Activated CD4-positive, alpha-beta T cell treated with anti-CD3 and anti-CD28 coated beads for 36 hours (primary cell): ENCODE measurements around the gene BCL3. TPM values are rescaled to one million over a fixed set of nuclear protein-coding genes. Genes with fewer than 3 reads are reported as not detected.
"Not testable (repeated sequence)": the region's sequence is repeated elsewhere in the genome, so short reads cannot be mapped to it uniquely, and the experiment has no call there.

Source experiments
- ATAC-seq: fragments of 200-7000 bp; cut with Tn5 transposase; one replicate; pipeline ENCODE4 v1.10.0; 2021; ENCODE audit warnings: mild to moderate bottlenecking, moderate library complexity
- CTCF ChIA-PET: fragments of 350-600 bp; sonication (Branson Sonifier 250); formaldehyde crosslinking; loops from one replicate; lab custom pipeline; 2021; ENCODE audit warnings: antibody characterized with exemption; lab: Charles Lee
- POLR2A ChIA-PET: fragments of 350-600 bp; sonication (Branson Sonifier 250); formaldehyde crosslinking; loops from one replicate; lab custom pipeline; 2021; ENCODE audit warnings: antibody characterized with exemption, inconsistent platforms; lab: Charles Lee
- DNase-seq: peaks from one replicate; pipeline ENCODE4 v3.0.0-alpha.2; 2020
- H3K27ac Mint-ChIP-seq: one replicate; pipeline ENCODE4 v1.8.0; 2021; ENCODE audit warnings: mixed read lengths
- H3K27me3 Mint-ChIP-seq: one replicate; pipeline ENCODE4 v1.8.0; 2021; ENCODE audit warnings: mixed read lengths
- H3K36me3 Mint-ChIP-seq: one replicate; pipeline ENCODE4 v1.8.0; 2021; ENCODE audit warnings: low read depth, mixed read lengths
- H3K4me1 Mint-ChIP-seq: one replicate; pipeline ENCODE4 v1.8.0; 2021; ENCODE audit warnings: mixed read lengths
- H3K4me3 Mint-ChIP-seq: one replicate; pipeline ENCODE4 v1.8.0; 2021; ENCODE audit warnings: mild to moderate bottlenecking, moderate library complexity, mixed read lengths
- H3K9me3 Mint-ChIP-seq: one replicate; pipeline ENCODE4 v1.8.0; 2021; ENCODE audit warnings: low read depth, mixed read lengths
- intact Hi-C, 2 experiments: fragments of 100-400 bp; cut with DNase I in 1 of 2; cut with micrococcal nuclease in 1 of 2; formaldehyde crosslinking; loops; one replicate each; pipeline versions ENCODE4 v1.14.2 to v1.15.1; 2022 to 2024; cut with DNase I, micrococcal nuclease
- total RNA-seq, 2 experiments: library from RNA; stranded (reverse); gene quantifications; one replicate each; pipeline ENCODE4 v1.2.3, GENCODE V29; 2021

The BCL3 gene
- total RNA-seq, 2 experiments from 2014 or later, result 56.2 to 81.5 TPM

DNA sequence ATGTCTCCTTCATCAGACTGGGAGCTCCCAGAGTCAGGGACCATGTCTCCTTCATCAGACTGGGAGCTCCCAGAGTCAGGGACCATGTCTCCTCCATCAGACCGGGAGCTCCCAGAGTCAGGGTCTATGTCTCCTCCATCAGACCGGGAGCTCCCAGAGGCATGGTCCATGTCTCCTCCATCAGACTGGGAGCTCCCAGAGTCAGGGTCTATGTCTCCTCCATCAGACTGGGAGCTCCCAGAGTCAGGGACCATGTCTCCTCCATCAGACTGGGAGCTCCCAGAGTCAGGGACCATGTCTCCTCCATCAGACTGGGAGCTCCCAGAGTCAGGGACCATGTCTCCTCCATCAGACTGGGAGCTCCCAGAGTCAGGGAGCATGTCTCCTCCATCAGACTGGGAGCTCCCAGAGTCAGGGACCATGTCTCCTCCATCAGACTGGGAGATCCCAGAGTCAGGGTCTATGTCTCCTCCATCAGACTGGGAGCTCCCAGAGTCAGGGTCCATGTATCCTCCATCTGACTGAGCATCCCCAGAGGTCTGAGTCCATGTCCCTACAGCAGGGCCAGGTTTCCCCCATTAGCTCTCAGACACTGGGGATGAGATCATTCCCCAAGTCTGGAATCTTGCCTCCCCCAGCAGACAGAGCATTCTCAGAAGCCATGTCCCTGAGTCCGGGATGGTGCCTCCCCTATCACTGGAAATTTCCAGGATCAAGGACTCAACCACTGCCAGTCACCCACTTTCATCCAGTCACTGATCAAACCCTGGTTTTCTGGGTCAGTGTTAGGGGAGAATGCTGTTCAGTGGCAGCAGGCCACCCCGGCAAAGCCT lies 38.9 kb upstream of the BCL3 start:
- POLR2A ChIA-PET, H3K9me3 Mint-ChIP-seq, H3K4me3 Mint-ChIP-seq, ATAC-seq, intact Hi-C loops, H3K27me3 Mint-ChIP-seq, DNase-seq, H3K4me1 Mint-ChIP-seq, H3K36me3 Mint-ChIP-seq, H3K27ac Mint-ChIP-seq: not testable (repeated sequence)
- CTCF ChIA-PET, result interaction anchor here (0.6 to 1.6 kb wide), 3 partner anchors 19 to 75 kb away, joined by 3 to 6 read pairs (median 4); no protein-coding TSS in a partner anchor

DNA sequence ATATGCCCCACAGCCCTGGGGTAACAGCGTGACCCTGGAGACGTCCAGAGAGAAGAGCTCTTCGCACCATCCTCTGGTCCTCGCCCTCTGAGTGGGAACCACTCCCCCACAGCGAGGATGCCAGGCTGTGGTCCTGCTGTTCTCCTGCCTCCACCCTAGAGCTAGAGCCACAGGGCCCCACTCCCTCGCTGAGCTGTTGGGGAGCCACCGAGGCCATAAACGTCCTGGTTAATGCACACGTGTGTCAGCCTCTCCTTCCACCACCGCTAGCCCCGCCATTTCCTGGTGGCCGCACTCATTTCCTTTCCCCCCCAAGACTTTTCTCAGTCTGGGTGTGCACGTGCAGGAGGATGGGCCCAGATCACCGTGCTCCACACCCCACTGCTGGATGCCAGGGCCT lies 38.0 kb upstream of the BCL3 start:
- intact Hi-C loops, result no loop called here
- ChIA-PET POLR2A (no interaction called here), CTCF (no interaction called here)
- H3K36me3 Mint-ChIP-seq, result peaks cover 4% of the 10 kb centered on the region
- no peaks in the 10 kb centered on the region for H3K4me1 Mint-ChIP-seq
- H3K27ac Mint-ChIP-seq, result no peak overlapping the region
- no peaks in the 10 kb centered on the region for H3K27me3 Mint-ChIP-seq
- H3K9me3 Mint-ChIP-seq, result peaks cover 13% of the 10 kb centered on the region
- no peak for DNase-seq
- no peak overlapping the region for H3K4me3 Mint-ChIP-seq
- ATAC-seq, result no peak

DNA sequence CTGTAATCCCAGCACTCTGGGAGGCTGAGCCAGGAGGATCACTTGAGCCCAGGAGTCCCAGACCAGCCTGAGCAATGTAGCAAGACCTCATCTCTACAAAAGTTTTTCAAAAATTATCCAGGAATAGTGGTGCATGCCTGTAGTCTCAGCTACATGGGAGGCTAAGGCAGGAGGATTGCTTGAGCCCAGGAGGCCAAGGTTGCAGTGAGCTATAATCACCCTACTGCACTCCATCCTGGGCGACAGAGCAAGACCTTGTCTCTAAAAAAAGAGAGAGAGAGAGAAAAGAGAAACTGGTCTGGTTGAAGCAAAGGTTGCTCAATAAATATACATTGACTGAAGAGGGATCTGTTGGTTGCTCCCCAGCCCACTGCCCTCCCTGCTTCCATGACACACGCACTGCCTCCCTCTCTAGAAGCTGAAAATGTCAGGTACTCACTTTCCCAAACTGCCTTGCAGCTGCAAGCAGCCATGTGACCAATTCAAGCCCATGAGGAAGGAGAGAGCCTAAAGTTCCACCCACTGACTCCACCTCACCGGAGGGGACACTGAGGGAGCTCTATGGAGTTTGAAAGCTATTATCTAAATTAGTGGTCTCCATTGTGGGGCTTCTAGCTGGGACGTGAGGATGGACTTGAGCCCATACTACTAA lies 35.5 kb upstream of the BCL3 start:
- DNase-seq, result no peak
- H3K36me3 Mint-ChIP-seq, result peaks cover 4% of the 10 kb centered on the region
- ChIA-PET CTCF (interaction anchor here (0.6 to 3.7 kb wide), 6 partner anchors 11 to 1502 kb away, joined by 3 to 22 read pairs (median 4); no protein-coding TSS in a partner anchor), POLR2A (no interaction called here)
- peaks cover 20% of the 10 kb centered on the region for H3K9me3 Mint-ChIP-seq
- no peak overlapping the region for H3K4me3 Mint-ChIP-seq
- no peaks in the 10 kb centered on the region for H3K27me3 Mint-ChIP-seq
- intact Hi-C loops, result no loop called here
- H3K27ac Mint-ChIP-seq, result no peak overlapping the region
- ATAC-seq, result peak; percentile 23
- no peaks in the 10 kb centered on the region for H3K4me1 Mint-ChIP-seq

DNA sequence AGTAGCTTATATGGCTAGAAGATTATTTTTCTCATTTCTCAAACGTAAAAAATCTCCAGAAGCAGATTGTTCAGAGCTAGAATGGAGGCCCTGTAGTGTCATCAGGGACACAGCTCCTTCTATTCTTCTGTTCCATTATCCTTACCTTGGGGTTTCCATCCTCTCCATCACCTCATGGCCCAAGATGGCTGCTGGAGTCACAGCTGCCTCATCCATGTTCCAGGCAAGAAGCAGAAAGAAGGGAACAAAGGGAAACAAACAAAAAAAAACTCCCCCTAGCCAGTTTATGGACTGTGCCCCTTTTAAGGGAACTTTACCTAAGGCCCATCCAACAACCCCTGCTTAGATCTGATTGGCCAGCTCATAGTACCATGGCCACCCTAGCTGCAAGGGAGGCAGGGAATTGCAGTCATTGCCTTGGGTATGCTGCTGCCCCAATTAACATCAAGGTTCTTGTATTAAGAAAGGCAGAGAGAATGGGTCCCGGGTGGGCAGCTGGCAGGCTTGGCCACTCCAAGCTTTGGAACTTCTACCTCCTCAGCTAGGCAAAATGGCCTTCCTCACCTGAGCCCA lies 33.8 kb upstream of the BCL3 start:
- ChIA-PET CTCF (interaction anchor here (0.6 to 3.7 kb wide), 7 partner anchors 9 to 1275 kb away, joined by 3 to 22 read pairs (median 4); no protein-coding TSS in a partner anchor), POLR2A (interaction anchor here (0.6 kb wide), 3 partner anchors 23 to 249 kb away, joined by 3 to 7 read pairs (median 4); no protein-coding TSS in a partner anchor)
- DNase-seq (no peak), ATAC-seq (no peak)
- Mint-ChIP-seq H3K27ac (no peak overlapping the region), H3K27me3 (no peaks in the 10 kb centered on the region), H3K4me1 (no peaks in the 10 kb centered on the region), H3K4me3 (no peak overlapping the region), H3K9me3 (peaks cover 20% of the 10 kb centered on the region), H3K36me3 (peaks cover 4% of the 10 kb centered on the region)
- intact Hi-C loops, result no loop called here

DNA sequence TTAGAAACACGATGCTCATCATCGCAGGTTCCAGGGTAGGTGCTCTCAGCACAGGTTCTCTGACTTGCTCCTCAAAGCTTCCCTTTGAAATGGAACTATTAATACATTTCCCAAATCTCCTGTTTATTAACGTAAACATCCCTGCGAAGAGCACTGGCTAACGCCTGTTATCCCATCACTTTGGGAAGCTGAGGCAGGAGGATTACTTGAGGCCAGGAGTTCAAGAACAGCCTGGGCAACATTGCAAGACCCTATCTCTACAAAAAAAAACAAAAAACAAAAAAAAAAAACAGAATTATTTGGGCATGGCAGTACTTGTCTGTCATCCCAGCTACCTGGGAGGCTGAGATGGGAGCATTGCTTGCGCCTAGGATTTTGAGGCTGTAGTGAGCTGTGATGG lies 30.9 kb upstream of the BCL3 start:
- Mint-ChIP-seq H3K27me3 (peaks cover 2% of the 10 kb centered on the region), H3K9me3 (peaks cover 20% of the 10 kb centered on the region), H3K4me1 (peaks cover 11% of the 10 kb centered on the region), H3K27ac (no peak overlapping the region), H3K36me3 (peaks cover 4% of the 10 kb centered on the region), H3K4me3 (no peak overlapping the region)
- ATAC-seq (no peak), DNase-seq (no peak)
- CTCF ChIA-PET, result interaction anchor here (1.3 kb wide), 1 partner anchor 53 kb away, joined by 10 read pairs; no protein-coding TSS in a partner anchor
- intact Hi-C loops, result no loop called here
- POLR2A ChIA-PET, result no interaction called here

DNA sequence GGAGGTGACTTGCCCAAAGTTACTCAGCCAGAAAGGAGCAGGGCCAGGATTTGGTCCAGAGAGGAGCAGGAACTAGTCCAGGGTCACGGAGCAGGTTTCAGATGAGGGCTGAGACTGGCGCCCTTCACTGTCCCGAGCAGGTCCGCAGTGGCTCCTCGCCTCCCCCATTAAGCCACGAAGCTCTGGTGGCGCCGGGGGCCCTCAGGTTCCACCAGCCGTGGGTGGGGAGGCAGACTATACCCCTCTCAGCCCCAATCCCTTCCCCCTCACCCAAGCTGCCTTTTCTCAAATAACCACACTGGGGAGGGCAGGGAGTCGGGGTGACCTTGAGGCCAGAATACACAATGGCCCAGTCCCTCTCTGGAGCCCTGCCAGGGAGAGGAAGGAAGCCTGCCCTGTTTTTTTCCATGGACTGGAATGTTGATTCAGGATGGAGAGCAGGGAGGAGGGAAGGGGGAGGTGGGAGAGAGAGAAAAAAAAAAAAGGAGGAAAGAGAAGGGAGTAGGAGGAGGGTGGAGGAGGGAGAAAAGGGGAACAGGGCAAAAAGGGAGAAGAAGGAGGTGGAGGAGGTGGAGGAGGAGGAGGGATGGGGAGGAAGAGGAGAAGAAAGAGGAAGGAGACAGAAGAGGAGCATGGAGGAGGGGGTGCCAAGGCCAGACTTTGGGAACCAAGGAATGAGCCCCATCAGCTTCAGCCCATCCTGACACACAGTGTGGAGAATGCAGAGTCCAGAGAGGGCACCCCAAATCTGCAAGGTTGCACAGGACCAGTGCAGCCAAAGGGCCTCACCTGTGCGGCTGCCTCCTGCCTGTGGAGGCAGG lies 29.9 kb upstream of the BCL3 start:
- intact Hi-C loops, result no loop called here
- ChIA-PET POLR2A (no interaction called here), CTCF (interaction anchor here (0.6 to 10.4 kb wide), 4 partner anchors 50 to 171 kb away, joined by 3 to 288 read pairs (median 6); no protein-coding TSS in a partner anchor)
- no peak overlapping the region for H3K4me3 Mint-ChIP-seq
- H3K36me3 Mint-ChIP-seq, result peaks cover 4% of the 10 kb centered on the region
- peaks cover 18% of the 10 kb centered on the region for H3K4me1 Mint-ChIP-seq
- DNase-seq, result no peak
- ATAC-seq, result no peak
- no peak overlapping the region for H3K27ac Mint-ChIP-seq
- H3K9me3 Mint-ChIP-seq, result peaks cover 20% of the 10 kb centered on the region
- peaks cover 4% of the 10 kb centered on the region for H3K27me3 Mint-ChIP-seq

DNA sequence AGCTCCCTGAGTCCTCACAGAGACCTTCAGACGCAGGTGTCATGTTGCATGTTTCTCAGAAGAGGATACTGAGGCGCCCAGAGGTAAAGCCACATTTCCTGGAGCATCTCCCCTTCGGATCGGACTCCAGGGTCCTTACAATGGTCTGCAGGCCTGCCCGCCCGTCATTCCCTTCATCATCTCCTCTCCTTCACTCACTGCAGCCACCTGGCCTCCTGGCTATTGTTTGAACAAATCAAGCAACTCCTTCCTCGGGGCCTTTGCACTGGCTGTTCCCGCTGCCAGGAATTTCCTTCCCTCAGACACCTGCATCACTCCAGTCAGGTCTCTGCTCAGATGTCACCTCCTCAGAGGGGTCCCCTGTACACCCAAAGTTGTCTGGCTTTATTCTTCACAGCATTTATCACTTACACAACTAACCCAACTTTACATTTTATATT lies 29.2 kb upstream of the BCL3 start:
- ATAC-seq, result no peak
- Mint-ChIP-seq H3K27me3 (peaks cover 4% of the 10 kb centered on the region), H3K27ac (no peak overlapping the region), H3K9me3 (peaks cover 18% of the 10 kb centered on the region), H3K4me1 (peaks cover 23% of the 10 kb centered on the region), H3K36me3 (peaks cover 4% of the 10 kb centered on the region), H3K4me3 (no peak overlapping the region)
- POLR2A ChIA-PET, result no interaction called here
- no peak for DNase-seq
- CTCF ChIA-PET, result interaction anchor here (0.7 to 10.4 kb wide), 2 partner anchors 50 to 60 kb away, joined by 3 to 288 read pairs; no protein-coding TSS in a partner anchor
- intact Hi-C loops, result no loop called here

DNA sequence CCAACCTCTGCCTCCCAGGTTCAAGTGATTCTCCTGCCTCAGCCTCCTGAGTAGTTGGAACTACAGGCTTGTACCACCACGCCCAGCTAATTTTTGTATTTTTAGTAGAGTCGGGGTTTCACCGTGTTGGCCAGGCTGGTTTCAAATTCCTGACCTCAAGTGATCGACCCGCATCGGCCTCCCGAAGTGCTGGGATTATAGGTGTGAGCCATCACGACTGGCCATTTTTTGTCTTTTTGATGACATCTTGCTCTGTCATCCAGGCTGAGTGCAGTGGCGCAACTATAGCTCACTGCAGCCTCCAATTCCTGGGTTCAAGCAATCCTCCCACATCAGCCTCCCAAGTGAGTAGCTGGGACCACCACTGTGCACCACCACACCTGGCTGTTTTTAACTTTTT lies 28.1 kb upstream of the BCL3 start:
- CTCF ChIA-PET, result interaction anchor here (0.5 to 10.4 kb wide), 7 partner anchors 9 to 318 kb away, joined by 3 to 288 read pairs (median 3); no protein-coding TSS in a partner anchor
- H3K4me3 Mint-ChIP-seq, H3K9me3 Mint-ChIP-seq, POLR2A ChIA-PET, H3K36me3 Mint-ChIP-seq, DNase-seq, H3K27me3 Mint-ChIP-seq, H3K27ac Mint-ChIP-seq, ATAC-seq: not testable (repeated sequence)
- peaks cover 27% of the 10 kb centered on the region for H3K4me1 Mint-ChIP-seq
- intact Hi-C loops, result loop anchor here in 1 of 2 experiments (5.0 kb wide), 1 partner anchor 33 kb away; no protein-coding TSS in a partner anchor

DNA sequence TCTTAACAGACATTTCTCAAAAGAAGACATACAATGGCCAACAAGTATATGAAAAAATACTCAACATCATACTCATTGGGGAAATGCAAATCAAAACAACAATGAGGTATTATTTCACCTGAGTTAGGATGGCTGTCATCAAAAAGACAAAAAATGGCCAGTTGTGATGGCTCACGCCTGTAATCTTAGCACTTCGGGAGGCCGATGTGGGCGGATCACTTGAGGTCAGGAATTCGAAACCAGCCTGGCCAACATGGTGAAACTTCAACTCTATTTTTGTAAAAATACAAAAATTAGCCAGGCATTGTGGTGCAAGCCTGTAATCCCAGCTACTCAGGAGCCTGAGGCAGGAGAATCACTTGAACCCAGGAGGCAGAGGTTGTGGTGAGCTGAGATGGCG lies 27.6 kb upstream of the BCL3 start:
- H3K4me3 Mint-ChIP-seq, result no peak overlapping the region
- intact Hi-C loops, result loop anchor here in 1 of 2 experiments (5.0 kb wide), 1 partner anchor 34 kb away; no protein-coding TSS in a partner anchor
- peaks cover 4% of the 10 kb centered on the region for H3K27me3 Mint-ChIP-seq
- CTCF ChIA-PET, result interaction anchor here (0.5 to 10.4 kb wide), 7 partner anchors 8 to 280 kb away, joined by 3 to 288 read pairs (median 3); no protein-coding TSS in a partner anchor
- POLR2A ChIA-PET, result no interaction called here
- DNase-seq (no peak), ATAC-seq (no peak)
- peaks cover 27% of the 10 kb centered on the region for H3K4me1 Mint-ChIP-seq
- no peaks in the 10 kb centered on the region for H3K36me3 Mint-ChIP-seq
- no peak overlapping the region for H3K27ac Mint-ChIP-seq
- peaks cover 1% of the 10 kb centered on the region for H3K9me3 Mint-ChIP-seq

DNA sequence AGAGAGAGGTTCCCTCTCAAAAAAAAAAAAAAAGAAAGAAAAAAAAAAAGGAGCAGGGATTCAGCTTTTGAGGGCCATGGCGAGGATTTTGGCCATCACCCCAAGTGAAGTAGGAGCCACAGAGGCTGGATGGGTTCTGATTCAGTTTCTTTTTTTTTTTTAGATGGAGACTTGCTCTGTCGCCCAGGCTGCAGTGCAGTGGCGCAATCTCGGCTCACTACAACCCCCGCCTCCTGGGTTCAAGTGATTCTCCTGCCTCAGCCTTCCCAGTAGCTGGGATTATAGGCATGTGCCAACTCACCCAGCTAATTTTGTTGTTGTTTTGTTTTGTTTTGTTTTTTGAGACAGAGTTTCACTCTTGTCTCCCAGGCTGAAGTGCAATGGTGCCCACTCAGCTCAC lies 27.1 kb upstream of the BCL3 start:
- peaks cover 27% of the 10 kb centered on the region for H3K4me1 Mint-ChIP-seq
- CTCF ChIA-PET, result interaction anchor here (1.1 to 10.4 kb wide), 6 partner anchors 24 to 62 kb away, joined by 3 to 288 read pairs (median 24); no protein-coding TSS in a partner anchor
- H3K9me3 Mint-ChIP-seq, H3K27me3 Mint-ChIP-seq, DNase-seq, ATAC-seq, H3K4me3 Mint-ChIP-seq, H3K36me3 Mint-ChIP-seq, POLR2A ChIA-PET, H3K27ac Mint-ChIP-seq: not testable (repeated sequence)
- intact Hi-C loops, result loop anchor here in 1 of 2 experiments (5.0 kb wide), 1 partner anchor 34 kb away; no protein-coding TSS in a partner anchor
